H1 (cell line): ENCODE data around the gene NKAIN2. TPM values are rescaled to one million over a fixed set of nuclear protein-coding genes. Genes with fewer than 3 reads are reported as not detected.

Experiments
- CHD7 ChIP-seq: fragments of 300-600 bp; sonication (generic); IDR thresholded peaks from 2 replicates; pipeline ENCODE4 v1.7.1; 2012; ENCODE audit warnings: low read length, moderate library complexity, mild to moderate bottlenecking, inconsistent platforms; ENCODE audit not compliant: insufficient replicate concordance
- TEAD4 ChIP-seq: IDR thresholded peaks from 2 replicates; pipeline ENCODE4 v1.6.1; 2012; ENCODE audit warnings: low read depth, low read length, inconsistent platforms, mixed read lengths
- polyA plus RNA-seq, 7 experiments: library from polyadenylated mRNA; depleted of rRNA in 3 of 7; stranded (reverse) in 5 of 7; unstranded in 2 of 7; fragments of >200 nt in 5 of 7; fragments of 200-250 nt in 2 of 7; gene quantifications; 1 replicate in 5 of 7; 2 replicates in 1 of 7; 4 replicates in 1 of 7; pipeline versions ENCODE4 v1.2.1 to v1.2.3, GENCODE V29; 2011 to 2013; ENCODE audit warnings: missing spikeins in 2 of 7, mixed read lengths in 2 of 7
- total RNA-seq: library from RNA; stranded (reverse); fragmentation: NEBNext Ultra II Directional; extraction: Animal tissue kit (Norgen Biotek cat#: 25700); gene quantifications from 2 replicates; pipeline ENCODE4 v1.2.1, GENCODE V29; 2021

NKAIN2 gene
- total and polyA plus RNA-seq, 2 of the 8 experiments (the other 6 are each of a cell fraction or from before 2014, with no cell fraction given), result 0.20 to 0.34 TPM

GRCh38 chr6:124028117-124028516 is 224.5 kb downstream of the NKAIN2 start (continued):
- no peak for TF ChIP-seq CHD7
- no peak for TF ChIP-seq TEAD4
- TF ChIP-seq, all 59 proteins: peak for 0
